K562 (cell line): ENCODE data around the gene LGI4. TPM values are rescaled to one million over a fixed set of nuclear protein-coding genes. Genes with fewer than 3 reads are reported as not detected.

ENCODE experiments used
- SMAD1 ChIP-seq: fragments of 150-350 bp; IDR thresholded peaks from 2 replicates; pipeline ENCODE4 v1.6.1; 2014; ENCODE audit warnings: low read length, low read depth; ENCODE audit not compliant: partially characterized antibody
- ZNF436 ChIP-seq: fragments of 250-450, 450-650 bp; sonication (Bioruptor Pico); formaldehyde crosslinking; IDR thresholded peaks from 2 replicates; pipeline ENCODE4 v1.7.0; 2020; ENCODE audit warnings: mild to moderate bottlenecking
- polyA plus RNA-seq, 8 experiments: library from polyadenylated mRNA; depleted of rRNA in 4 of 8; stranded (reverse) in 5 of 8; unstranded in 3 of 8; fragments of >200 nt; fragmentation: Nextera tagmentation in 2 of 8; fragmentation: Illumina TruSeq in 1 of 8; extraction: Ambion mirVana in 2 of 8; extraction: Trizol in 1 of 8; gene quantifications; 2 replicates each; pipeline versions ENCODE4 v1.2.1 to v1.2.3, GENCODE V29; 2011 to 2014; ENCODE audit warnings: inconsistent platforms in 1 of 8, missing spikeins in 1 of 8
- total RNA-seq, 7 experiments: library from RNA; depleted of rRNA in 6 of 7; stranded (reverse); fragments of >200 nt in 6 of 7; fragmentation: Illumina TruSeq in 2 of 7; extraction: Trizol in 2 of 7; gene quantifications; 2 replicates each; pipeline versions ENCODE4 v1.2.1 to v1.2.3, GENCODE V29; 2011 to 2021; ENCODE audit warnings: low replicate concordance in 1 of 7
- TF ChIP-seq, protein P1 (sequence below): sonication (generic); formaldehyde crosslinking; IDR thresholded peaks from 2 replicates; pipeline ENCODE4 v1.8.0; 2023; ENCODE audit warnings: mild to moderate bottlenecking, missing genetic modification reagents
- TF ChIP-seq, protein P2 (sequence below): fragments of 250-450 bp; sonication (Bioruptor Pico); IDR thresholded peaks from 2 replicates; pipeline ENCODE4 v1.5.0; 2021

Gene LGI4
- total and polyA plus RNA-seq, 9 of the 15 experiments (the other 6 are each of a cell fraction or from before 2014, with no cell fraction given), result 0.14 to 0.30 (median 0.24) TPM; not detected in 4

DNA sequence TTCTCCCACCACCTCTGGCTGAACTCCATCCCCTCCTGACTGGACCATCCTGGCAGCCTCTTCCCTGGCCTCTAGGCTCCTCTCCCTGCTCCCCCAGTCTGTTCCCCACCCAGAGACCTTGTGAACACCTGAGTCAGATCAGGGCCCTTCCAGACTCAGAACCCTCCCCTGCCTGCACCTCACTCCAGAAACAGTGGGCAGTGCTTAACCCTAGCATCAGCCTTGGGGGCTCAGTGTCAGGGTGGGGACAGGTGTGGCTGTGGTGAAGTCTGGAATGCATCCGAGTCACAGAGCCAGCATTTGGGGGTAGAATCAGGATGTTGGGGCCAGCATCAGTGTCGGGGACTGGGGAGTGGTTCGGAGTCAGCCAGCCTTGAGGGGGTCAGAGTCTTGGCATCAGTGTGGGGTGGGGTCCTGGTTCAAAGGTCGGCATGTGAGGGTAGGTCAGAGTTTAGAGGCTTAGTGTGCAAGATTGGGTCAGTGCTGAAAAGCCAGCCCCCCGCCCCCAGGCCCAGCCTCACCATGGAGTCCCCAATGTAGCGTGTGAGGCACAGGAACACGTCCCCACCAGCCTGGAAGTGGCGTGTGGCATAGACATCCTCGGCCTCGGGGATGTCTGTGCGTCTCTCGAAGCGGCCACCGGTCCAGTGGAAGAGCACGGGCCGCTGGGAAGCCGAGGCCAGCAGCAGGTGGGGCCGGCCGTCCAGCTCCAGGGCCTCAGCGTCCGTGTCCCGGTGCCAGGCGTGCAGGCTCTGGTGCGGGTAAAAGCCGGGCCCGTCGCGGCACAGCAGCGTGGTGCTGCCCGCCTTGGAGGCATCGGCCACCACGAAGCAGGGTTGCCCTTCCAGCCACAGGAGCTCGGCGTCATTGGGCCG is 8.9 kb downstream of the LGI4 start (continued):
- TF ChIP-seq, protein P1, sequence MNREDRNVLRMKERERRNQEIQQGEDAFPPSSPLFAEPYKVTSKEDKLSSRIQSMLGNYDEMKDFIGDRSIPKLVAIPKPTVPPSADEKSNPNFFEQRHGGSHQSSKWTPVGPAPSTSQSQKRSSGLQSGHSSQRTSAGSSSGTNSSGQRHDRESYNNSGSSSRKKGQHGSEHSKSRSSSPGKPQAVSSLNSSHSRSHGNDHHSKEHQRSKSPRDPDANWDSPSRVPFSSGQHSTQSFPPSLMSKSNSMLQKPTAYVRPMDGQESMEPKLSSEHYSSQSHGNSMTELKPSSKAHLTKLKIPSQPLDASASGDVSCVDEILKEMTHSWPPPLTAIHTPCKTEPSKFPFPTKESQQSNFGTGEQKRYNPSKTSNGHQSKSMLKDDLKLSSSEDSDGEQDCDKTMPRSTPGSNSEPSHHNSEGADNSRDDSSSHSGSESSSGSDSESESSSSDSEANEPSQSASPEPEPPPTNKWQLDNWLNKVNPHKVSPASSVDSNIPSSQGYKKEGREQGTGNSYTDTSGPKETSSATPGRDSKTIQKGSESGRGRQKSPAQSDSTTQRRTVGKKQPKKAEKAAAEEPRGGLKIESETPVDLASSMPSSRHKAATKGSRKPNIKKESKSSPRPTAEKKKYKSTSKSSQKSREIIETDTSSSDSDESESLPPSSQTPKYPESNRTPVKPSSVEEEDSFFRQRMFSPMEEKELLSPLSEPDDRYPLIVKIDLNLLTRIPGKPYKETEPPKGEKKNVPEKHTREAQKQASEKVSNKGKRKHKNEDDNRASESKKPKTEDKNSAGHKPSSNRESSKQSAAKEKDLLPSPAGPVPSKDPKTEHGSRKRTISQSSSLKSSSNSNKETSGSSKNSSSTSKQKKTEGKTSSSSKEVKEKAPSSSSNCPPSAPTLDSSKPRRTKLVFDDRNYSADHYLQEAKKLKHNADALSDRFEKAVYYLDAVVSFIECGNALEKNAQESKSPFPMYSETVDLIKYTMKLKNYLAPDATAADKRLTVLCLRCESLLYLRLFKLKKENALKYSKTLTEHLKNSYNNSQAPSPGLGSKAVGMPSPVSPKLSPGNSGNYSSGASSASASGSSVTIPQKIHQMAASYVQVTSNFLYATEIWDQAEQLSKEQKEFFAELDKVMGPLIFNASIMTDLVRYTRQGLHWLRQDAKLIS, result no peak
- TF ChIP-seq ZNF436 (CRISPR knock-in tag), result no peak
- TF ChIP-seq, protein P2, sequence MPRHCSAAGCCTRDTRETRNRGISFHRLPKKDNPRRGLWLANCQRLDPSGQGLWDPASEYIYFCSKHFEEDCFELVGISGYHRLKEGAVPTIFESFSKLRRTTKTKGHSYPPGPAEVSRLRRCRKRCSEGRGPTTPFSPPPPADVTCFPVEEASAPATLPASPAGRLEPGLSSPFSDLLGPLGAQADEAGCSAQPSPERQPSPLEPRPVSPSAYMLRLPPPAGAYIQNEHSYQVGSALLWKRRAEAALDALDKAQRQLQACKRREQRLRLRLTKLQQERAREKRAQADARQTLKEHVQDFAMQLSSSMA (CRISPR knock-in tag), result no peak
- TF ChIP-seq SMAD1, result no peak
